SK-N-SH (cell line): Measurements from ENCODE around the gene TM6SF1. TPM values are rescaled to one million over a fixed set of nuclear protein-coding genes. Genes with fewer than 3 reads are reported as not detected.

ENCODE experiments used
- CTCF ChIA-PET: fragments of 300-600, 350-600 bp; formaldehyde crosslinking; extraction: SDS; loops from one replicate; lab custom pipeline; 2021; lab: Yijun Ruan, JAX
- POLR2A ChIA-PET: fragments of 350-600 bp; sonication (Branson Sonifier 250); formaldehyde crosslinking; extraction: SDS; loops from one replicate; lab custom pipeline; 2020; ENCODE audit warnings: antibody characterized with exemption, inconsistent platforms; lab: Yijun Ruan, JAX
- DNase-seq: peaks from one replicate; pipeline ENCODE4 v3.0.0; 2012
- H2AFZ ChIP-seq: fragments of 200-600 bp; sonication (generic); 2 replicates; pipeline ENCODE4 v1.8.1; 2016; ENCODE audit warnings: antibody characterized with exemption, mild to moderate bottlenecking, low read depth
- H3F3A ChIP-seq: fragments of 200-600 bp; sonication (generic); replicated peaks from 2 replicates; pipeline ENCODE3; 2016; ENCODE audit warnings: antibody characterized with exemption, mild to moderate bottlenecking; ENCODE audit not compliant: insufficient read depth
- H3K27ac ChIP-seq, 2 experiments: fragments of 200-500 bp in 1 of 2; fragments of 200-600 bp in 1 of 2; sonication (Bioruptor generic) in 1 of 2; sonication (generic), shearing (Covaris generic) in 1 of 2; 2 replicates each; pipeline versions ENCODE4 v1.5.1 to v1.6.1; 2014 to 2016; ENCODE audit warnings: low read depth in 2 of 2, inconsistent platforms in 1 of 2, low read length in 1 of 2, mild to moderate bottlenecking in 1 of 2, mixed read lengths in 1 of 2
- H3K27me3 ChIP-seq: fragments of 200-600 bp; sonication (generic), shearing (Covaris generic); 2 replicates; pipeline ENCODE4 v1.6.1; 2016; ENCODE audit warnings: mixed run types; ENCODE audit not compliant: insufficient read depth
- H3K36me3 ChIP-seq, 2 experiments: fragments of 200-500 bp in 1 of 2; fragments of 200-600 bp in 1 of 2; sonication (Bioruptor generic) in 1 of 2; sonication (generic) in 1 of 2; replicated peaks in 1 of 2; 2 replicates each; pipeline versions ENCODE3 to v1.5.1; 2014 to 2016; ENCODE audit warnings: low read length in 1 of 2, mild to moderate bottlenecking in 1 of 2; ENCODE audit not compliant: insufficient read depth in 2 of 2, control insufficient read depth in 1 of 2
- H3K4me1 ChIP-seq, 2 experiments: fragments of 200-500 bp in 1 of 2; fragments of 200-600 bp in 1 of 2; sonication (Bioruptor generic) in 1 of 2; sonication (generic), shearing (Covaris generic) in 1 of 2; 2 replicates each; pipeline versions ENCODE4 v1.5.1 to v1.6.1; 2014 to 2016; ENCODE audit warnings: low read depth in 1 of 2, low read length in 1 of 2, mixed run types in 1 of 2; ENCODE audit not compliant: insufficient read depth in 2 of 2, control insufficient read depth in 1 of 2
- H3K4me2 ChIP-seq: fragments of 200-600 bp; sonication (generic), shearing (Covaris generic); 2 replicates; pipeline ENCODE4 v1.6.1; 2017; ENCODE audit warnings: mixed run types
- H3K4me3 ChIP-seq, 2 experiments: fragments of 200-500 bp in 1 of 2; fragments of 200-600 bp in 1 of 2; sonication (Bioruptor generic) in 1 of 2; sonication (generic), shearing (Covaris generic) in 1 of 2; 2 replicates each; pipeline versions ENCODE4 v1.5.1 to v1.8.1; 2014 to 2016; ENCODE audit warnings: low read depth in 2 of 2, inconsistent platforms in 1 of 2, low read length in 1 of 2, mild to moderate bottlenecking in 1 of 2, mixed read lengths in 1 of 2, moderate library complexity in 1 of 2
- H3K79me2 ChIP-seq: fragments of 200-600 bp; sonication (generic); 2 replicates; pipeline ENCODE4 v1.8.1; 2017; ENCODE audit warnings: mild to moderate bottlenecking; ENCODE audit not compliant: insufficient read depth
- H3K9ac ChIP-seq: fragments of 200-600 bp; sonication (generic); 2 replicates; pipeline ENCODE4 v1.6.1; 2017; ENCODE audit warnings: mixed run types
- H3K9me2 ChIP-seq: fragments of 200-600 bp; sonication (generic); 2 replicates; pipeline ENCODE4 v1.6.1; 2017; ENCODE audit warnings: mixed run types
- H3K9me3 ChIP-seq: fragments of 200-600 bp; sonication (generic); 2 replicates; pipeline ENCODE4 v1.6.1; 2017; ENCODE audit warnings: mixed run types, mild to moderate bottlenecking, moderate library complexity
- H4K20me1 ChIP-seq: fragments of 200-600 bp; sonication (generic); 2 replicates; pipeline ENCODE4 v1.6.1; 2017; ENCODE audit warnings: mild to moderate bottlenecking, mixed run types; ENCODE audit not compliant: insufficient read depth
- EZH2phosphoT487 ChIP-seq: fragments of 200-600 bp; sonication (generic); IDR thresholded peaks from 2 replicates; pipeline ENCODE4 v1.6.1; 2017; ENCODE audit warnings: low read depth, mixed run types, mild to moderate bottlenecking, antibody characterized with exemption, moderate library complexity, borderline replicate concordance
- FOSL2 ChIP-seq: IDR thresholded peaks from 2 replicates; pipeline ENCODE4 v1.4.0; 2012; ENCODE audit warnings: low read depth, mild to moderate bottlenecking, moderate library complexity, borderline replicate concordance
- FOXM1 ChIP-seq: IDR thresholded peaks from 2 replicates; pipeline ENCODE4 v1.4.0; 2012; ENCODE audit warnings: low read depth, mild to moderate bottlenecking
- JUND ChIP-seq: IDR thresholded peaks from 2 replicates; pipeline ENCODE4 v1.4.0; 2012
- MEF2A ChIP-seq: IDR thresholded peaks from 2 replicates; pipeline ENCODE4 v1.4.0; 2012; ENCODE audit warnings: low read depth, borderline replicate concordance
- POLR2AphosphoS5 ChIP-seq: IDR thresholded peaks from 2 replicates; pipeline ENCODE4 v1.6.1; 2012; ENCODE audit warnings: low read depth, low read length
- RAD21 ChIP-seq: IDR thresholded peaks from 2 replicates; pipeline ENCODE4 v1.6.1; 2012; ENCODE audit warnings: mild to moderate bottlenecking, low read length
- RCOR1 ChIP-seq: fragments of 150-350 bp; IDR thresholded peaks from 2 replicates; pipeline ENCODE4 v1.6.1; 2017; ENCODE audit warnings: antibody characterized with exemption, low read length
- REST ChIP-seq: IDR thresholded peaks from 2 replicates; pipeline ENCODE4 v1.6.1; 2012; ENCODE audit warnings: mild to moderate bottlenecking, low read depth, low read length, moderate library complexity
- TEAD4 ChIP-seq: IDR thresholded peaks from 2 replicates; pipeline ENCODE4 v1.4.0; 2012; ENCODE audit warnings: mild to moderate bottlenecking, borderline replicate concordance; ENCODE audit not compliant: insufficient read depth
- WGBS: methylation state at CpG from one replicate; pipeline ENCODE4 v1.1.6; 2017; ENCODE audit warnings: low lambda C conversion rate; 5-methylcytosine and 5-hydroxymethylcytosine counted together
- polyA plus RNA-seq, 3 experiments: library from polyadenylated mRNA; depleted of rRNA; stranded (reverse); fragments of >200 nt; gene quantifications; 2 replicates each; pipeline ENCODE4 v1.2.3, GENCODE V29; 2012
- TF ChIP-seq, protein P1 (sequence below): fragments of 200-600 bp; sonication (generic); IDR thresholded peaks from 2 replicates; pipeline ENCODE4 v1.6.1; 2017; ENCODE audit warnings: antibody characterized with exemption, mild to moderate bottlenecking, moderate library complexity
- TF ChIP-seq, protein P2 (sequence below): IDR thresholded peaks from 2 replicates; pipeline ENCODE4 v1.4.0; 2012; ENCODE audit warnings: low read depth

TM6SF1 gene
- polyA plus RNA-seq, 1 of the 3 experiments (the other 2 are of a cell fraction): 0.12 TPM

GRCh38 chr15:83107841-83108181, 366 bp downstream of the TM6SF1 start:
- no peaks in the 10 kb centered on the region for H3K36me3 ChIP-seq
- H3K9ac ChIP-seq: no peak overlapping the region
- no peaks in the 10 kb centered on the region for H3F3A ChIP-seq
- DNase-seq: no peak
- POLR2A ChIA-PET: no interaction called here
- 36% methylated on average over 16 of the region's 30 CpGs for WGBS
- CTCF ChIA-PET: interaction anchor here (1.2 kb wide), 1 partner anchor 97 kb away, joined by 3 read pairs; no protein-coding TSS in a partner anchor
- H3K9me3 ChIP-seq: no peaks in the 10 kb centered on the region
- H3K27me3 ChIP-seq: peaks cover 8% of the 10 kb centered on the region; the same call in 1 of the 2 replicates
- H4K20me1 ChIP-seq: no peaks in the 10 kb centered on the region
- no peak overlapping the region for H3K27ac ChIP-seq
- H3K4me3 ChIP-seq: peak overlapping the region; percentile 53 to 56
- H3K4me2 ChIP-seq: peak overlapping the region; percentile 69
- no peaks in the 10 kb centered on the region for H3K79me2 ChIP-seq
- 0 out of 2 replicates have a peak overlapping the region, but pooled peaks have one; percentile 29 for H2AFZ ChIP-seq
- no peak for TF ChIP-seq FOSL2
- no peak for TF ChIP-seq MEF2A
- no peak for TF ChIP-seq REST
- no peak for TF ChIP-seq RCOR1
- no peak for TF ChIP-seq EZH2phosphoT487
- TF ChIP-seq, protein P1, sequence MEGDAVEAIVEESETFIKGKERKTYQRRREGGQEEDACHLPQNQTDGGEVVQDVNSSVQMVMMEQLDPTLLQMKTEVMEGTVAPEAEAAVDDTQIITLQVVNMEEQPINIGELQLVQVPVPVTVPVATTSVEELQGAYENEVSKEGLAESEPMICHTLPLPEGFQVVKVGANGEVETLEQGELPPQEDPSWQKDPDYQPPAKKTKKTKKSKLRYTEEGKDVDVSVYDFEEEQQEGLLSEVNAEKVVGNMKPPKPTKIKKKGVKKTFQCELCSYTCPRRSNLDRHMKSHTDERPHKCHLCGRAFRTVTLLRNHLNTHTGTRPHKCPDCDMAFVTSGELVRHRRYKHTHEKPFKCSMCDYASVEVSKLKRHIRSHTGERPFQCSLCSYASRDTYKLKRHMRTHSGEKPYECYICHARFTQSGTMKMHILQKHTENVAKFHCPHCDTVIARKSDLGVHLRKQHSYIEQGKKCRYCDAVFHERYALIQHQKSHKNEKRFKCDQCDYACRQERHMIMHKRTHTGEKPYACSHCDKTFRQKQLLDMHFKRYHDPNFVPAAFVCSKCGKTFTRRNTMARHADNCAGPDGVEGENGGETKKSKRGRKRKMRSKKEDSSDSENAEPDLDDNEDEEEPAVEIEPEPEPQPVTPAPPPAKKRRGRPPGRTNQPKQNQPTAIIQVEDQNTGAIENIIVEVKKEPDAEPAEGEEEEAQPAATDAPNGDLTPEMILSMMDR: no peak
- TF ChIP-seq, all 33 proteins: peak for 0
- no peaks in the 10 kb centered on the region for H3K9me2 ChIP-seq
- H3K4me1 ChIP-seq: peaks cover 0 to 10% of the 10 kb centered on the region in 2 experiments; a peak in 1 of 4 replicates

GRCh38 chr15:83108266-83109219, 1.1 kb downstream of the TM6SF1 start:
- Histone ChIP-seq H2AFZ (no peak overlapping the region), H3K27me3 (peaks cover 8% of the 10 kb centered on the region; the same call in 1 of the 2 replicates), H3K36me3 (no peaks in the 10 kb centered on the region), H3K4me2 (no peak overlapping the region), H3K9ac (no peak overlapping the region), H3F3A (no peaks in the 10 kb centered on the region), H3K4me3 (no peak overlapping the region), H3K79me2 (no peaks in the 10 kb centered on the region), H3K4me1 (peaks cover 0 to 10% of the 10 kb centered on the region in 2 experiments; a peak in 1 of 4 replicates), H4K20me1 (no peaks in the 10 kb centered on the region), H3K9me2 (no peaks in the 10 kb centered on the region), H3K27ac (no peak overlapping the region), H3K9me3 (no peaks in the 10 kb centered on the region)
- POLR2A ChIA-PET: no interaction called here
- WGBS: 84% methylated on average over 18 of the region's 21 CpGs
- CTCF ChIA-PET: interaction anchor here (0.8 to 1.2 kb wide), 2 partner anchors 97 to 140 kb away, joined by 4 to 5 read pairs; partner anchors contain the start of gene C15orf40
- peak; percentile 33 for DNase-seq
- TF ChIP-seq POLR2AphosphoS5: no peak
- no peak for TF ChIP-seq FOXM1
- no peak for TF ChIP-seq RCOR1
- no peak for TF ChIP-seq EZH2phosphoT487
- TF ChIP-seq TEAD4: no peak
- no peak for TF ChIP-seq RAD21
- TF ChIP-seq JUND: no peak
- TF ChIP-seq, protein P1: no peak
- TF ChIP-seq, protein P2, sequence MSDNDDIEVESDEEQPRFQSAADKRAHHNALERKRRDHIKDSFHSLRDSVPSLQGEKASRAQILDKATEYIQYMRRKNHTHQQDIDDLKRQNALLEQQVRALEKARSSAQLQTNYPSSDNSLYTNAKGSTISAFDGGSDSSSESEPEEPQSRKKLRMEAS: no peak
